H1 (cell line): Measurements from ENCODE around the gene MGAT5. TPM values are rescaled to one million over a fixed set of nuclear protein-coding genes. Genes with fewer than 3 reads are reported as not detected.

Experiments used
- CTCF ChIA-PET: fragments of 300-600 bp; sonication (Branson Sonifier 250); formaldehyde crosslinking; loops from one replicate; lab custom pipeline; 2021; ENCODE audit not compliant: partially characterized antibody; lab: Charles Lee
- POLR2A ChIA-PET: fragments of 300-600 bp; sonication (Branson Sonifier 250); formaldehyde crosslinking; loops from one replicate; lab custom pipeline; 2021; ENCODE audit warnings: inconsistent platforms; ENCODE audit not compliant: partially characterized antibody; lab: Charles Lee
- DNase-seq, 2 experiments: peaks; one replicate each; pipeline versions ENCODE4 v3.0.0 to v3.0.0-alpha.2; 2010 to 2022; ENCODE audit warnings: low spot score in 2 of 2, low read depth in 1 of 2, mixed read lengths in 1 of 2
- FAIRE-seq: peaks from 2 replicates; lab custom pipeline; 2011; peaks lifted over from hg19 to GRCh38; lab: Jason Lieb, UNC
- H2AFZ ChIP-seq: 2 replicates; pipeline ENCODE4 v1.8.1; 2012; ENCODE audit warnings: low read length, inconsistent platforms
- H2AK5ac ChIP-seq: 2 replicates; pipeline ENCODE4 v1.6.1; 2013; ENCODE audit warnings: low read depth, low read length
- H2BK120ac ChIP-seq: replicated peaks from 2 replicates; pipeline ENCODE3; 2013; ENCODE audit warnings: low read depth, low read length, inconsistent platforms
- H2BK12ac ChIP-seq: 2 replicates; pipeline ENCODE4 v1.6.1; 2013; ENCODE audit warnings: low read depth, low read length
- H2BK15ac ChIP-seq: 2 replicates; pipeline ENCODE4 v1.6.1; 2013; ENCODE audit warnings: low read length
- H2BK20ac ChIP-seq: 2 replicates; pipeline ENCODE4 v1.6.1; 2013; ENCODE audit warnings: low read length
- H2BK5ac ChIP-seq: 2 replicates; pipeline ENCODE4 v1.6.1; 2013; ENCODE audit warnings: low read depth, low read length
- H3K14ac ChIP-seq: 2 replicates; pipeline ENCODE4 v1.6.1; 2013; ENCODE audit warnings: inconsistent platforms; ENCODE audit not compliant: insufficient read length
- H3K18ac ChIP-seq: 2 replicates; pipeline ENCODE4 v1.6.1; 2013; ENCODE audit warnings: low read length; ENCODE audit errors: extremely low read depth
- H3K23ac ChIP-seq: 2 replicates; pipeline ENCODE4 v1.6.1; 2013; ENCODE audit warnings: inconsistent platforms; ENCODE audit not compliant: insufficient read length
- H3K23me2 ChIP-seq: 2 replicates; pipeline ENCODE4 v1.6.1; 2013; ENCODE audit warnings: low read depth, low read length
- H3K27ac ChIP-seq: 2 replicates; pipeline ENCODE4 v1.6.1; 2011; ENCODE audit warnings: low read depth, low read length, inconsistent platforms
- H3K27me3 ChIP-seq, 4 experiments: replicated peaks in 1 of 4; 1 replicate in 1 of 4; 2 replicates in 3 of 4; pipeline versions ENCODE4 v1.6.1 to v1.8.1; 2011 to 2013; ENCODE audit warnings: low read length in 3 of 4, mild to moderate bottlenecking in 3 of 4, inconsistent platforms in 2 of 4, mixed read lengths in 2 of 4, moderate library complexity in 1 of 4; ENCODE audit not compliant: control insufficient read depth in 3 of 4, insufficient read depth in 3 of 4; ENCODE audit errors: extremely low read depth in 1 of 4
- H3K36me3 ChIP-seq, 4 experiments: 2 replicates each; pipeline versions ENCODE4 v1.6.1 to v1.8.1; 2011 to 2013; ENCODE audit warnings: mild to moderate bottlenecking in 4 of 4, low read length in 3 of 4, moderate library complexity in 2 of 4, control low read depth in 1 of 4, inconsistent platforms in 1 of 4; ENCODE audit not compliant: insufficient read depth in 4 of 4, control insufficient read depth in 2 of 4
- H3K4ac ChIP-seq: replicated peaks from 2 replicates; pipeline ENCODE3; 2013; ENCODE audit warnings: low read length, low read depth, mixed read lengths, inconsistent platforms; ENCODE audit not compliant: insufficient read length
- H3K4me1 ChIP-seq, 4 experiments: replicated peaks in 1 of 4; 1 replicate in 1 of 4; 2 replicates in 3 of 4; pipeline versions ENCODE4 v1.6.1 to v1.8.1; 2011 to 2013; ENCODE audit warnings: low read length in 3 of 4, inconsistent platforms in 2 of 4, mixed read lengths in 1 of 4; ENCODE audit not compliant: insufficient read depth in 4 of 4, control insufficient read depth in 3 of 4
- H3K4me2 ChIP-seq, 2 experiments: 2 replicates each; pipeline versions ENCODE4 v1.6.1 to v1.8.1; 2011 to 2013; ENCODE audit warnings: low read depth in 2 of 2, low read length in 2 of 2, control low read depth in 1 of 2, inconsistent platforms in 1 of 2, mild to moderate bottlenecking in 1 of 2; ENCODE audit not compliant: insufficient read depth in 1 of 2
- H3K4me3 ChIP-seq, 4 experiments: fragments of 200-600, 300-600 bp in 1 of 4; sonication (generic), shearing (Covaris generic), sonication (Bioruptor Twin) in 1 of 4; 2 replicates each; pipeline versions ENCODE4 v1.5.1 to v1.8.1; 2011 to 2016; ENCODE audit warnings: low read length in 4 of 4, low read depth in 3 of 4, control low read depth in 2 of 4, inconsistent platforms in 2 of 4, mild to moderate bottlenecking in 2 of 4, mixed read lengths in 1 of 4, moderate library complexity in 1 of 4; ENCODE audit not compliant: insufficient read depth in 2 of 4; ENCODE audit errors: extremely low read depth in 1 of 4
- H3K56ac ChIP-seq: replicated peaks from 2 replicates; pipeline ENCODE3; 2013; ENCODE audit warnings: low read depth, mild to moderate bottlenecking, mixed read lengths, low read length, inconsistent platforms; ENCODE audit not compliant: insufficient read length
- H3K79me1 ChIP-seq: 2 replicates; pipeline ENCODE4 v1.6.1; 2013; ENCODE audit warnings: low read depth, low read length, control low read depth
- H3K79me2 ChIP-seq, 2 experiments: 2 replicates each; pipeline versions ENCODE4 v1.6.1 to v1.8.1; 2012 to 2013; ENCODE audit warnings: low read length in 2 of 2, mild to moderate bottlenecking in 2 of 2, inconsistent platforms in 1 of 2; ENCODE audit not compliant: insufficient read depth in 2 of 2, control insufficient read depth in 1 of 2
- H3K9ac ChIP-seq, 4 experiments: replicated peaks in 1 of 4; 1 replicate in 1 of 4; 2 replicates in 3 of 4; pipeline versions ENCODE4 v1.6.1 to v1.8.1; 2011 to 2013; ENCODE audit warnings: low read depth in 3 of 4, low read length in 3 of 4, control low read depth in 2 of 4, mild to moderate bottlenecking in 2 of 4, moderate library complexity in 2 of 4, inconsistent platforms in 1 of 4; ENCODE audit errors: extremely low read depth in 1 of 4
- H3K9me3 ChIP-seq, 2 experiments: 2 replicates each; pipeline versions ENCODE4 v1.6.1 to v1.8.1; 2012 to 2013; ENCODE audit warnings: mild to moderate bottlenecking in 2 of 2, moderate library complexity in 2 of 2, control low read depth in 1 of 2, inconsistent platforms in 1 of 2, low read depth in 1 of 2, low read length in 1 of 2, mixed read lengths in 1 of 2; ENCODE audit not compliant: insufficient read depth in 2 of 2
- H4K20me1 ChIP-seq, 2 experiments: replicated peaks in 1 of 2; 2 replicates each; pipeline versions ENCODE3 to v1.8.1; 2011 to 2013; ENCODE audit warnings: inconsistent platforms in 2 of 2, low read length in 2 of 2, mild to moderate bottlenecking in 1 of 2; ENCODE audit not compliant: insufficient read depth in 2 of 2, control insufficient read depth in 1 of 2
- H4K5ac ChIP-seq: 2 replicates; pipeline ENCODE4 v1.6.1; 2013; ENCODE audit warnings: low read length, low read depth, mixed read lengths, inconsistent platforms; ENCODE audit not compliant: insufficient read length
- H4K8ac ChIP-seq: 2 replicates; pipeline ENCODE4 v1.8.0; 2013; ENCODE audit warnings: mild to moderate bottlenecking, moderate library complexity, low read length, inconsistent platforms; ENCODE audit not compliant: insufficient read depth; ENCODE audit errors: extremely low read depth
- H4K91ac ChIP-seq: replicated peaks from 2 replicates; pipeline ENCODE3; 2013; ENCODE audit warnings: low read length, mixed read lengths, inconsistent platforms; ENCODE audit not compliant: insufficient read length
- CBX5 ChIP-seq: fragments of 300-800, 300-1000 bp; sonication (generic); IDR thresholded peaks from 2 replicates; pipeline ENCODE4 v1.7.1; 2016; ENCODE audit warnings: antibody characterized with exemption, low read length, low read depth
- CBX8 ChIP-seq: fragments of 300-800, 300-1000 bp; sonication (generic); IDR thresholded peaks from 2 replicates; pipeline ENCODE4 v1.7.1; 2016; ENCODE audit warnings: low read depth, low read length, borderline replicate concordance
- CEBPB ChIP-seq: IDR thresholded peaks from 2 replicates; pipeline ENCODE4 v1.6.1; 2012; ENCODE audit warnings: low read depth, low read length
- CHD2 ChIP-seq: IDR thresholded peaks from 2 replicates; pipeline ENCODE4 v1.6.1; 2012; ENCODE audit warnings: low read length, improper control_type of control experiment
- CREB1 ChIP-seq: IDR thresholded peaks from 2 replicates; pipeline ENCODE4 v1.6.1; 2012; ENCODE audit warnings: inconsistent platforms
- JUND ChIP-seq: IDR thresholded peaks from 2 replicates; pipeline ENCODE4 v1.6.1; 2011; ENCODE audit warnings: mild to moderate bottlenecking, improper control_type of control experiment, low read length
- RFX5 ChIP-seq: IDR thresholded peaks from 2 replicates; pipeline ENCODE4 v1.6.1; 2011; ENCODE audit warnings: low read depth, low read length, improper control_type of control experiment, borderline replicate concordance
- SAP30 ChIP-seq: fragments of 300-600 bp; sonication (generic); IDR thresholded peaks from 2 replicates; pipeline ENCODE4 v1.7.1; 2012; ENCODE audit warnings: low read length, moderate library complexity, mild to moderate bottlenecking, inconsistent platforms; ENCODE audit not compliant: insufficient read depth, insufficient replicate concordance
- SIRT6 ChIP-seq: IDR thresholded peaks from one replicate; pipeline ENCODE4 v1.7.1; 2012; ENCODE audit warnings: low read length, inconsistent platforms
- SUZ12 ChIP-seq: fragments of 200-600 bp; sonication (generic); IDR thresholded peaks from 2 replicates; pipeline ENCODE4 v1.6.1; 2012; ENCODE audit warnings: mild to moderate bottlenecking, inconsistent platforms, low read length, moderate library complexity, mixed read lengths
- TAF1 ChIP-seq: IDR thresholded peaks from 2 replicates; pipeline ENCODE4 v1.6.1; 2011; ENCODE audit warnings: mild to moderate bottlenecking, low read depth, low read length
- TBP ChIP-seq: IDR thresholded peaks from 2 replicates; pipeline ENCODE4 v1.6.1; 2011; ENCODE audit warnings: low read depth, low read length, improper control_type of control experiment
- TEAD4 ChIP-seq: IDR thresholded peaks from 2 replicates; pipeline ENCODE4 v1.6.1; 2012; ENCODE audit warnings: low read depth, low read length, inconsistent platforms, mixed read lengths
- WGBS, 2 experiments: shearing (Covaris generic) in 1 of 2; methylation state at CpG; one replicate each; pipeline versions ENCODE4 v1.1.6 to v1.1.7; 2013 to 2015; ENCODE audit warnings: low lambda C conversion rate in 2 of 2, mixed read lengths in 2 of 2, inconsistent platforms in 1 of 2, low coverage in 1 of 2, missing lambda C conversion rate in 1 of 2; ENCODE audit not compliant: insufficient replicate concordance in 2 of 2, insufficient coverage in 1 of 2, insufficient read length in 1 of 2; ENCODE audit errors: extremely low coverage in 1 of 2, missing lambda C conversion rate in 1 of 2; 5-methylcytosine and 5-hydroxymethylcytosine counted together
- polyA plus RNA-seq, 7 experiments: library from polyadenylated mRNA; depleted of rRNA in 3 of 7; stranded (reverse) in 5 of 7; unstranded in 2 of 7; fragments of >200 nt in 5 of 7; fragments of 200-250 nt in 2 of 7; gene quantifications; 1 replicate in 5 of 7; 2 replicates in 1 of 7; 4 replicates in 1 of 7; pipeline versions ENCODE4 v1.2.1 to v1.2.3, GENCODE V29; 2011 to 2013; ENCODE audit warnings: missing spikeins in 2 of 7, mixed read lengths in 2 of 7
- total RNA-seq: library from RNA; stranded (reverse); fragmentation: NEBNext Ultra II Directional; extraction: Animal tissue kit (Norgen Biotek cat#: 25700); gene quantifications from 2 replicates; pipeline ENCODE4 v1.2.1, GENCODE V29; 2021
- TF ChIP-seq, protein P1 (sequence below): IDR thresholded peaks from 2 replicates; pipeline ENCODE4 v1.6.1; 2011; ENCODE audit warnings: low read length, improper control_type of control experiment

MGAT5 gene
- total and polyA plus RNA-seq, 2 of the 8 experiments (the other 6 are each of a cell fraction or from before 2014, with no cell fraction given) = 11.2 to 49.2 TPM

DNA sequence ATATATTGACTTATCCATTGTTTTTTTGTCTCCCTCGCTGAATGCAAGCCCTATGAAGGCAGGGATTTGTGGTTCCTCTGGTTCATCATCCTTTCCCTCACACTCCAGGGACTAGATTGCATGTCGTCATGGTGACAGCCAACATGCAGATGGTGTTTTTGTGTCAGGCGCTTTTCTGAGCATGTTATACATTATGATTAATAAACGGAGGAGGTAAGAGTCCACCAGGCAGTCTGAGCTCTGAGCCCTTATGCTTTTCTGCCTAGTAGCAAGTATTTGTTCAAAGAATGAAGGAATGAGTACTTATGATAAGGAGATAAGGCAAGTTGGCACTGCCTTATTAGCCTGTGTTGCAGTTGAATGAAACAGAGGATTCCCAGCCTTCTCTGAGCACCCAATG lies 181.6 kb downstream of the MGAT5 start:
- DNase-seq (no peak), FAIRE-seq (no peak)
- Histone ChIP-seq H3K79me2 (no peaks in the 10 kb centered on the region), H2BK12ac (no peak overlapping the region), H3K4me2 (no peak overlapping the region), H3K27me3 (peaks cover 3 to 28% (median 15%) of the 10 kb centered on the region in 4 experiments; a peak in 6 of 7 replicates), H2AK5ac (no peak overlapping the region), H3K79me1 (no peaks in the 10 kb centered on the region; the same call in 1 of the 2 replicates), H3K23ac (no peak overlapping the region), H4K20me1 (peaks cover 9 to 14% of the 10 kb centered on the region in 2 experiments), H2BK5ac (no peak overlapping the region), H3K23me2 (no peaks in the 10 kb centered on the region), H3K4me3 (no peak overlapping the region), H3K27ac (no peak overlapping the region), H4K91ac (no peak overlapping the region), H4K8ac (no peak overlapping the region), H3K36me3 (no peaks in the 10 kb centered on the region), H3K56ac (no peak overlapping the region), H3K9me3 (no peaks in the 10 kb centered on the region), H3K18ac (no peak overlapping the region), H3K9ac (no peak overlapping the region), H2BK120ac (no peak overlapping the region), H2AFZ (no peak overlapping the region), H3K4me1 (peaks cover 0 to 8% (median 5%) of the 10 kb centered on the region in 4 experiments; a peak in 4 of 7 replicates), H3K14ac (no peak overlapping the region), H2BK20ac (no peak overlapping the region), H3K4ac (no peak overlapping the region), H2BK15ac (no peak overlapping the region), H4K5ac (no peak overlapping the region)
- ChIA-PET POLR2A (no interaction called here), CTCF (interaction anchor here (1.0 to 10.9 kb wide), 4 partner anchors 13 to 549 kb away, joined by 3 to 132 read pairs (median 4); no protein-coding TSS in a partner anchor)
- TF ChIP-seq SAP30 (no peak), CEBPB (no peak), SUZ12 (no peak), SIRT6 (no peak), CREB1 (no peak), CBX8 (no peak), CBX5 (no peak), TBP (no peak), RFX5 (no peak), JUND (no peak), TAF1 (no peak), TEAD4 (no peak), CHD2 (no peak)
- TF ChIP-seq, protein P1, sequence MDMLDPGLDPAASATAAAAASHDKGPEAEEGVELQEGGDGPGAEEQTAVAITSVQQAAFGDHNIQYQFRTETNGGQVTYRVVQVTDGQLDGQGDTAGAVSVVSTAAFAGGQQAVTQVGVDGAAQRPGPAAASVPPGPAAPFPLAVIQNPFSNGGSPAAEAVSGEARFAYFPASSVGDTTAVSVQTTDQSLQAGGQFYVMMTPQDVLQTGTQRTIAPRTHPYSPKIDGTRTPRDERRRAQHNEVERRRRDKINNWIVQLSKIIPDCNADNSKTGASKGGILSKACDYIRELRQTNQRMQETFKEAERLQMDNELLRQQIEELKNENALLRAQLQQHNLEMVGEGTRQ = no peak
- WGBS, 2 experiments = 94% methylated on average over 4 of the region's 4 CpGs; no CpG with 5 or more reads in 1 of the 2 experiments
